SK-N-SH (cell line): ENCODE data around the gene STPG2.

Experiments
- EP300 ChIP-seq, 2 experiments: IDR thresholded peaks; 2 replicates each; pipeline versions ENCODE4 v1.4.0 to v1.6.1; 2012; ENCODE audit warnings: borderline replicate concordance in 1 of 2, low read depth in 1 of 2, low read length in 1 of 2
- EZH2phosphoT487 ChIP-seq: fragments of 200-600 bp; sonication (generic); IDR thresholded peaks from 2 replicates; pipeline ENCODE4 v1.6.1; 2017; ENCODE audit warnings: low read depth, mixed run types, mild to moderate bottlenecking, antibody characterized with exemption, moderate library complexity, borderline replicate concordance
- FOSL2 ChIP-seq: IDR thresholded peaks from 2 replicates; pipeline ENCODE4 v1.4.0; 2012; ENCODE audit warnings: low read depth, mild to moderate bottlenecking, moderate library complexity, borderline replicate concordance
- MEF2A ChIP-seq: IDR thresholded peaks from 2 replicates; pipeline ENCODE4 v1.4.0; 2012; ENCODE audit warnings: low read depth, borderline replicate concordance
- MXI1 ChIP-seq: IDR thresholded peaks from 2 replicates; pipeline ENCODE4 v1.6.1; 2012; ENCODE audit warnings: mild to moderate bottlenecking, low read depth, low read length, improper control_type of control experiment
- RCOR1 ChIP-seq: fragments of 150-350 bp; IDR thresholded peaks from 2 replicates; pipeline ENCODE4 v1.6.1; 2017; ENCODE audit warnings: antibody characterized with exemption, low read length
- RXRA ChIP-seq: IDR thresholded peaks from 2 replicates; pipeline ENCODE4 v1.4.0; 2012; ENCODE audit warnings: low read depth, mild to moderate bottlenecking, borderline replicate concordance
- TCF12 ChIP-seq: IDR thresholded peaks from 2 replicates; pipeline ENCODE4 v1.4.0; 2012
- TF ChIP-seq, protein P1 (sequence below): fragments of 150-350 bp; IDR thresholded peaks from 2 replicates; pipeline ENCODE4 v1.6.1; 2017; ENCODE audit warnings: antibody characterized with exemption, low read length, low read depth, borderline replicate concordance
- TF ChIP-seq, protein P2 (sequence below): IDR thresholded peaks from 2 replicates; pipeline ENCODE4 v1.4.0; 2012; ENCODE audit warnings: low read depth, borderline replicate concordance
- TF ChIP-seq, protein P3 (sequence below): IDR thresholded peaks from 2 replicates; pipeline ENCODE4 v1.4.0; 2012; ENCODE audit warnings: low read depth
- TF ChIP-seq, protein P4 (sequence below): fragments of 200-600 bp; sonication (generic); IDR thresholded peaks from 2 replicates; pipeline ENCODE4 v1.6.1; 2017; ENCODE audit warnings: antibody characterized with exemption, mild to moderate bottlenecking, moderate library complexity

DNA sequence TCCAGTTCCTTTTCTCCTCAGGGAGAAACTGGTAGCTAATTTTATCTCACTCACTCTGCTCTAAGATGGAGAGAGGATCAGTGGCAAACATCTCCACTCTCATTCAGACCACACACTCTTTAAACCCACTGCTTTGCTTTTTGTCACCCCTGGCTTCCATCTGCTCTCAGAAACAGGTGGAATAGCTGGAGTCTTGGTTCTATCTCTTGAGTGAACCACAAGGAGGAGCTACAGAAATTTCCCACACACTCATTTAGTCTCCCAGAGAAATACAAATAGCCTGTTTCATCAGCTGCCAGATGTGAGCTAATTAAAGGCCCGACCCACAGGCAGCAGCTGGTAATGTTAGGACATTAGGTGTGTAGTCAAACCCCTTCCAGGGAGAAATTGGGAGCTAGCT lies 96.6 kb downstream of the STPG2 start:
- TF ChIP-seq MEF2A = no peak
- TF ChIP-seq EZH2phosphoT487 = no peak
- no peak for TF ChIP-seq RXRA
- TF ChIP-seq, protein P1, sequence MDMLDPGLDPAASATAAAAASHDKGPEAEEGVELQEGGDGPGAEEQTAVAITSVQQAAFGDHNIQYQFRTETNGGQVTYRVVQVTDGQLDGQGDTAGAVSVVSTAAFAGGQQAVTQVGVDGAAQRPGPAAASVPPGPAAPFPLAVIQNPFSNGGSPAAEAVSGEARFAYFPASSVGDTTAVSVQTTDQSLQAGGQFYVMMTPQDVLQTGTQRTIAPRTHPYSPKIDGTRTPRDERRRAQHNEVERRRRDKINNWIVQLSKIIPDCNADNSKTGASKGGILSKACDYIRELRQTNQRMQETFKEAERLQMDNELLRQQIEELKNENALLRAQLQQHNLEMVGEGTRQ = no peak
- no peak for TF ChIP-seq FOSL2
- TF ChIP-seq, protein P2, sequence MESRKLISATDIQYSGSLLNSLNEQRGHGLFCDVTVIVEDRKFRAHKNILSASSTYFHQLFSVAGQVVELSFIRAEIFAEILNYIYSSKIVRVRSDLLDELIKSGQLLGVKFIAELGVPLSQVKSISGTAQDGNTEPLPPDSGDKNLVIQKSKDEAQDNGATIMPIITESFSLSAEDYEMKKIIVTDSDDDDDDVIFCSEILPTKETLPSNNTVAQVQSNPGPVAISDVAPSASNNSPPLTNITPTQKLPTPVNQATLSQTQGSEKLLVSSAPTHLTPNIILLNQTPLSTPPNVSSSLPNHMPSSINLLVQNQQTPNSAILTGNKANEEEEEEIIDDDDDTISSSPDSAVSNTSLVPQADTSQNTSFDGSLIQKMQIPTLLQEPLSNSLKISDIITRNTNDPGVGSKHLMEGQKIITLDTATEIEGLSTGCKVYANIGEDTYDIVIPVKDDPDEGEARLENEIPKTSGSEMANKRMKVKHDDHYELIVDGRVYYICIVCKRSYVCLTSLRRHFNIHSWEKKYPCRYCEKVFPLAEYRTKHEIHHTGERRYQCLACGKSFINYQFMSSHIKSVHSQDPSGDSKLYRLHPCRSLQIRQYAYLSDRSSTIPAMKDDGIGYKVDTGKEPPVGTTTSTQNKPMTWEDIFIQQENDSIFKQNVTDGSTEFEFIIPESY = no peak
- TF ChIP-seq MXI1 = no peak
- TF ChIP-seq, protein P3, sequence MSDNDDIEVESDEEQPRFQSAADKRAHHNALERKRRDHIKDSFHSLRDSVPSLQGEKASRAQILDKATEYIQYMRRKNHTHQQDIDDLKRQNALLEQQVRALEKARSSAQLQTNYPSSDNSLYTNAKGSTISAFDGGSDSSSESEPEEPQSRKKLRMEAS = no peak
- TF ChIP-seq, protein P4, sequence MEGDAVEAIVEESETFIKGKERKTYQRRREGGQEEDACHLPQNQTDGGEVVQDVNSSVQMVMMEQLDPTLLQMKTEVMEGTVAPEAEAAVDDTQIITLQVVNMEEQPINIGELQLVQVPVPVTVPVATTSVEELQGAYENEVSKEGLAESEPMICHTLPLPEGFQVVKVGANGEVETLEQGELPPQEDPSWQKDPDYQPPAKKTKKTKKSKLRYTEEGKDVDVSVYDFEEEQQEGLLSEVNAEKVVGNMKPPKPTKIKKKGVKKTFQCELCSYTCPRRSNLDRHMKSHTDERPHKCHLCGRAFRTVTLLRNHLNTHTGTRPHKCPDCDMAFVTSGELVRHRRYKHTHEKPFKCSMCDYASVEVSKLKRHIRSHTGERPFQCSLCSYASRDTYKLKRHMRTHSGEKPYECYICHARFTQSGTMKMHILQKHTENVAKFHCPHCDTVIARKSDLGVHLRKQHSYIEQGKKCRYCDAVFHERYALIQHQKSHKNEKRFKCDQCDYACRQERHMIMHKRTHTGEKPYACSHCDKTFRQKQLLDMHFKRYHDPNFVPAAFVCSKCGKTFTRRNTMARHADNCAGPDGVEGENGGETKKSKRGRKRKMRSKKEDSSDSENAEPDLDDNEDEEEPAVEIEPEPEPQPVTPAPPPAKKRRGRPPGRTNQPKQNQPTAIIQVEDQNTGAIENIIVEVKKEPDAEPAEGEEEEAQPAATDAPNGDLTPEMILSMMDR = no peak
- TF ChIP-seq EP300 (IDR thresholded peaks at IDR 0.05; ENCODE audit: borderline replicate concordance in 1 of 2, low read depth in 1 of 2, low read length in 1 of 2) = no peak
- TF ChIP-seq TCF12 = no peak
- no peak for TF ChIP-seq RCOR1
